ENCODE results near the gene PXT1.
"Not testable (repeated sequence)": the region's sequence is repeated elsewhere in the genome, so short reads cannot be mapped to it uniquely, and the experiment has no call there.

Gene PXT1, protein sequence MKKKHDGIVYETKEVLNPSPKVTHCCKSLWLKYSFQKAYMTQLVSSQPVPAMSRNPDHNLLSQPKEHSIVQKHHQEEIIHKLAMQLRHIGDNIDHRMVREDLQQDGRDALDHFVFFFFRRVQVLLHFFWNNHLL

DNA sequence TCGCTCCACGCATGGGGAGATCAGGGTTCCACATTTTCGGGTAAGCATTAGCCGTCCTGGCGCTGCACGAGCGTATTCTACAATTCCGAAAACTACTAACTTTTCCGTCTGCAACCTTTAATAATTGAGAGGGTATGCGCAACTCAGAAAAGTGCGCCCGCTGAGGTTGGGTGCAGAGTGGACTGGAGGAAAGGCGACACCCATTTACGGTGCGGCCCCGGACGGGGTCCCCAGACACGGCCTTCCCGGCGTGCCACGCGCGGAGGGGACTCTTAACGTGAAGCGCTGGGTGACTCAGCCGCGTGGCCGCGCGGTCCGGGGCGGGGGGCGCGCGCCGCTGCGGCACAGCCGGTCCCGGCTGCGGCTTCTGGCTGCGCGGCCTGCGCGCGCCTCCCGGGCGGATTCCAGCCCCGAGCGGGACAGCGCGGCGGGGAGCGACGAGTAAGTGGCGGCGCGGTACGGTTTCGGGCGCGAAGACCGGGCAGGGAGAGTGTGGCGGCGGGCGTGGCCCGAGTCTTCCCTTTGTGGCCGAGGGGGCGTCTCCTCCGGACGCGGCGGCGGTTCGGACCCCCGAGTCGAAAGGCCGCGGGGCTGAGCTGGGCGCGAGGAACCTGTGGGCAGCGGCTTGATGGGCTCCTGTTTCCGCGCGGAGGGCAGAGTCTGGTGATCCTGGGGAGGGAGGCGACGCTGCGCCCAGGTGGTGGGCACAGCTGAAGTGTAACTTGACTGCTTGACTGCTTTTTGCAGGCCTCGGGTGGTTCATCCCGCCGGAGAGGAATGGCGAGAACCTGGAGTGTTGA lies at the start of gene PXT1, which contains the start of gene KCTD20:
Gene PXT1 (minus strand): TSS at position 184 of the 800 bp plus-strand sequence. CDS start 16,772 bp downstream, outside the sequence.
Gene KCTD20 (plus strand): TSS at position 330 of the 800 bp plus-strand sequence. CDS start 27,098 bp downstream, outside the sequence.
- peak; percentile 87 for DNase-seq

DNA sequence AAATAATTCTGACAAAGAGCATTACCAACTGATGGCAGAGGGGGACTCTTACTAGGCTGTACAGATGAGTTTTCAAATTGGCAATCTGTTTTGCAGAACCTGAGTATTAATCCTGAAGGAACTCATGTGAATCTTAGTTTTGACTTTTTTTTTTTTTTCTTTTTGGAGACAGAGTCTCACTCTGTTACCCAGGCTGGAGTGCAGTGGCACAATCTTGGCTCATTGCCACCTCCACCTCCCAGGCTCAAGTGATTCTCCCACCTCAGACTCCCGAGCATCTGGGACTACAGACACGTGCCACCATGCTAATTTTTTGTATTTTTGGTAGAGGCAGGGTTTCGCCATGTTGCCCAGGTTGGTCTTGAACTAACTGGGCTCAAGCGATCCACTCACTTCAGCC lies 49.4 kb upstream of the PXT1 start:
- DNase-seq = no peak

DNA sequence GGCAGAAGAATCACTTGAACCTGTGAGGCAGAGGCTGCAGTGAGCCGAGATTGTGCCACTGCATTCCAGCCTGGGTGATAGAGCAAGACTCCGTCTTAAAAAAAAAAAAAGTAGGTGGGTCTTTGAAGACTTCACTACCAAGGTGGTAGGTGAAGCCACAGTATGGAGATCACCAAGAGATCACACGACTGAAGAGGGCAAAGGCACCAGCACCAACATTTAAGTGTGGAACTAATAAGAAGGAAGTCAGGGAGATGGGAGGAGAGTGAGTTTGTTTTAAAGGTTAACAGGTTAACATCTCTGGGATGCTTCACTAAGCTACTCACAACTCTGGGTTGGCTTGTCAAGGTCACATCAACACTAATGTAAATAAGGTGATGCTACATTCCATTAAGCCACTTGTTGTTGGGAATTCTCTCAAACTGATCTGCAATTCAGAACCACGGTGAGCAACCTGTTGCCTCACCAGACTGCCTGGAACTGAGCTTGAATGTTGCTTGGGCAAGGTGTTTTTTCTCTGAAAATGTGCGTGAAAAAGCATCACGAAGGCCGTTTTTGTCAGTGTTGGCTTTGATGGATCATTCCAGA lies 48.8 kb upstream of the PXT1 start:
- no peak for DNase-seq

DNA sequence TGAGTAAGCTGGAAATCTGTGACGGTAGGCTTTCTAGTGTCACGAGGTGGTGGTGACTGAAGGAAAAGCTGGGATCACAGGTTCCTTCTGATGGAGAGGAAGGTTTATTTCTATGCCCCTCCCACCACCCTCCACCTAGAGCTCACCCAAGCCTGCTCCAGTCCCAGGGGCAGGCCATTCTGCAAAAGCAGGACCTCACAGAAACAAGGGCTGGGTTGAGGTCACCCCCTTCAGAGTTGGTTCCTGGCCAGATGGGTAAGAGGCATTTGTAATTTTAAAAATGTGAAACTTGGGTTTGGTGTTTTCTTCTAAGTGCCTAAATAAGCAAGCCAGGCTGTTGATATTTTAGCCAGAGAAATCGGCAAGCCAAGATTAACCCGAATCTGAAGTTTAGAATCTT lies 46.8 kb upstream of the PXT1 start:
- no peak for DNase-seq

DNA sequence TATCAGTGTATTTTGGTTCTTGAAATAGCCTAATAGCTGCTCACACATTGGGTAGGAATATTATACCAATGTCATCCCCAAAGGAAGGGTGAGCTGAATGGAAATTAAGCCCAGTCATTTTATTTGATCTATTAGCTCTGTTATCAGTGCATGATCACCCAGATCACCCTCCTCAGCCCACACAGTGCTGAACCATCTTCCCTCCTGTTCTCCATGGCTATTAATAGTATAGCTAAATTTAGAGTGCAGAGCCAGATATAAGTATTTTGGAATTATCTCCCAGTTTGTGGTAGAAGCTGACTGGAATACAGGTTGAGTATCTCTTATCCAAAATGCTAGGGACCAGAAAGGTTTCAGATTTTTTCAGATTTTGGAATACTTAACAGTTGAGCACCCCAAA lies 45.6 kb upstream of the PXT1 start:
- no peak for DNase-seq

DNA sequence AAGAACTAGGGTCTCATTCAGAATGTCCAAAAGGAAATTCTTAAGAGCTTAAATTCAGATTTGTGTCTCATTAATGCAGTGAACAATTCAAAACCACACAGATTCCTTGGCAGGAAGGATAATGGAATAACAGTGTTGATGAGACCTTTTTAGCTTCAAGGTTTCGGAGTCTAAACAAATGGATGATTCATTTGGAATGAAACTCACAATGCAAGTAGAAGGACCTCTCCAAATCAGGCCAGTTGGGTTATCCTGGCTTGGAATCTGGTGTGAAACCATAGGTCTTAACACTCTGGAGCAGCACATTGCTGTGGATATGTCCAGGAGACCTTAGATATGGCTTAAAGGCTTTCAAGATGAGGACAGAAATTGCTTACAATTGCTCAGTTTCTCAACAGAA lies 45.0 kb upstream of the PXT1 start:
- DNase-seq = no peak

DNA sequence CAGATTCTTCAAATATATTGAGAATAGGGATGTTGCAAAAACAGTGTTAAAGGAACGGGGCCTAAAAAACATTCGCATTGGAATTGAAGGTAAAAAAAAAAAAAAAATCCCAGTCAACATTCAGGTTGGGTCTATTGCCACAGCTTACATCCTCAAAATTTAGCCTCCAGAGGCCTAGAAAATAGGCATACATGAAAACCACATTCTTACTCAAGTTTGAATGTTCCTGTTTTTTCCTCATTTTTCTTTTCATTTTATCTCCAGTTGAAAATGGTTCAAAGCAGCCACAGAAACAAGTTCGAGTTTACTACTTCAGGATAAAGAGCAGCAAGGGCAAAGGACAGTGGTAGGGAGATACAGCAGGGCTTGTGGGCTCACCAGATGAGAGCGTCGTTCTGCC lies 42.1 kb upstream of the PXT1 start:
- no peak for DNase-seq

DNA sequence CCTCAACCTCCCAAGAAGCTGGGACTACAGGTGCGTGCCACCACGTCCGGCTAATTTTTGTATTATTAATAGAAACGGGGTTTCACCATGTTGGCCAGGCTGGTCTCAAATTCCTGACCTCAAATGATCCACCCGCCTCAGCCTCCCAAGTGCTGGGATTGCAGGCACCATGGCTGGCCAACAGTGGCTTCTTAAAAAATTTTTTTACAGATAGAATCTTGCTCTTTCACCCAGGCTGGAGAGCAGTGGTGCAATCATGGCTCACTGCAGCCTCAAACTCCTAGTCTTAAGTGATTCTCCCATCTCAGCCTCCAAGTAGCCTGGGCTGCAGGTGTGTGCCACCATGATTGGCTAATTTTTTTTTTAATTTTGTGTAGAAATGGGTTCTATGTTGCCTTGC lies 40.7 kb upstream of the PXT1 start:
- not testable (repeated sequence) for DNase-seq

DNA sequence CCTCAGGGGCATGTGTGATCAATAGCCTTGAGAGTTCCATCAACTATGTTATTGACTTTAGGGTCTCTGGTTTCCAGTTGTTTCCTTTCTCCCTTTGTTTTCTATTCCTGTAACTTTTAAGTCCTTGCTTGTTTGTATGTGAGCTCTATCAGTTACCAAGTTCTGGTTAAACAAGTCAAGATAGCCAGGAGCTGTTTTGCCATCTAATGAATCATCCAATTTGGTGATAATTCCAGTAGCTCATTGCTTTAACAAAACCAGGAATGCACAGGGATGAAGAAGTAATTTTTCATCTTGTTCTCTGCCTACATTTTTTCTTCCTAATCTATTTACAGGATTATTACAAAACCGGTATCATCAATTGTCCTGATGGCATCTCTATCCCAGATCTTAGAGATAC lies 36.6 kb upstream of the PXT1 start:
- no peak for DNase-seq

DNA sequence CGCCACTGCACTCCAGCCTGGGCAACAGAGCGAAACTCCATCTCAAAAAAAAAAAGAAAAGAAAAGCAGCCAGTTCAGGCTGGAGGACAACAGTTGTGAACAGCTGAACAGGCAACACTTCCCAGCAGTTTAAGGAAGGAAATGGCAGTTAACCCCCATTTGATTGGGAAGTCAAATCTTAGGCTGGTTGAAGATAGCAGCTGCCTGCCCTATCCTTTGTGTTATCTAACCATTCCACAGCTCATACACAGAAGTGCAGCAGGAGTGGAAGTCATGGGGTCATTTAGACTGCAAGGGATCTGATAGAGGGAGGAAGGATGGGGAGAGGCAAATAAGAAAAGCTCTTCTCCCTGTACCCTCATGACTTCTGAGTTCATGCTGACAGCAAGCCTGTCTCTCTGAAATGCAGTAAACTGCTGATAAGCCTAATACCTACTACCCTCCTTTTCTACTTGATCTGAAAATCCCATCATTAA lies 35.4 kb upstream of the PXT1 start:
- no peak for DNase-seq

DNA sequence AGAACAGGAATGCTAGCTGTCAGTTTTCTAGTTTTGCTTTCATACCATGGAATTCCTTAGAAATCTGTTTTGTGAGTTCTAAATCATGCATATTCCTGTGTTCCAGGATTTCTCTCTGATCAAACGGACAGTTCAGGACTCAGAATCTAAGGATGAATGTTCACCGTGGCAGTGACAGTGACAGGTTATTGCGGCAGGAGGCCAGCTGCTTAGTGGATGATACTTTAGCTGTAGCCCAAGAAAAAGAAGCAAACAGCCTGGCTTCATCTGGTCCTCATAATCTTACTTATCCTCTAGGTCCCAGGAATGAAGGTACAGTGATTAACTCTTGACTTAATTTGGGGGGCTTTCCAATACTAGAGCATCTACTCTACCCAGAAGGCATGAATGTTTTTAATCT lies 27.3 kb upstream of the PXT1 start:
- no peak for DNase-seq

DNA sequence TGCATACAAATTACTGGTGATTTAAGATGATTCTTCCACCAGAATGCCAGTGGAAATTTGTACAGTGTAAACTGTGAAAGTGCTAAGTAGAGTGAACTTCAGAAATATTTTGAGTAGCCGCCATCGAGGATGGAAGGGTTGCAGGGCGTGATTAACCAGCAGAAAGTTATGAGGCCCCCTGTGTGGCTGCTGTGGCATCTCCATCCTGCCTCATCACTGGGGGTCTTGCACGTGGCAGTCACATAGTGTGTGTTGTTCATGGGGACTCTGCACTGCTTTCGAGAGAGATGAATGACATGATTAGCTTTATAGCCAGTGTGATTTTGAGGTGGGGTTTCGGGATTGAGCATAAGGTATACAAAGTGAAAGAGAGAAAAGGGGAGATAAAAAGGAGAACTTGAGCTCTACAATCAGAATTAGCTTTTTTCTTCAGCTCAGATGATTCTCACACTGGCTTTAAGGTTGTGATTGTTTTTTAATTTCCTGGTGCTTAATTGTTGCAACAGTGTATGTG lies 26.6 kb upstream of the PXT1 start:
- DNase-seq = no peak

DNA sequence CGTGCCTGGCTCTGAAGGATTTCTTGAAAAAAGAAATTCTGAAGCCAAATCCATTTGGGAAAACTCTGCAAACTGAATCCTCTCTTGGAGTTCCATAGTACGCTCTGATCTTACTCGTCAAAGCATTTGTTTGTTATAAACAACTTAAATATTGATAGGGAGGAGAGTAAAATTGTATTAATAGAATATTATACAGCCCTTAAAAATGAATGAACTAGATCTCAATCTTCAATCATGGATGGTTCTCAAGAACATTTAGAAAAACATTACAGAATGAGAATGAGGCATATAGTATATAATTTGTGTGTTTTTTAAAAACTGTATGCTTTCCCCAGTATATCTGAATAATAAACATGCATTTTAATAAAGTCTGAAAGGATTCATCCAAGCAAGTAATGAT lies 25.0 kb upstream of the PXT1 start:
- DNase-seq = no peak

DNA sequence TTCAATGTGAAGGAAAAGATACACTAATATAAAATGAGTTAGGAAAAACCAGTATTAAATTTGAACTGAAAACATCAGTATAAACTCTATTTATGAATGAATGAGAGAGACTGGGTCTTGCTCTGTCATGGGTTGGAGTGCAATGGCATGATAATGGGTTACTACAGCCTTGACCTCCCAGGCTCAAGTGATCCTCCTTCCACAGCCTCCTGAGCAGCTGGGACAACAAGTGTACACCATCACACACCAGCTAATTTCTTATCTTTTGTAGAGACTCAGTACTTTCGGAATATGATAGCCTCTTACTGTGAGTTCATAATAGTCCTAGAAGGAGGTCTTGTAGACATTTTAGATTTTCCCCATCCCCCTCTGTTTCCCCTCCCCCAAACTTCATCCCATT lies 21.6 kb upstream of the PXT1 start:
- DNase-seq = no peak

DNA sequence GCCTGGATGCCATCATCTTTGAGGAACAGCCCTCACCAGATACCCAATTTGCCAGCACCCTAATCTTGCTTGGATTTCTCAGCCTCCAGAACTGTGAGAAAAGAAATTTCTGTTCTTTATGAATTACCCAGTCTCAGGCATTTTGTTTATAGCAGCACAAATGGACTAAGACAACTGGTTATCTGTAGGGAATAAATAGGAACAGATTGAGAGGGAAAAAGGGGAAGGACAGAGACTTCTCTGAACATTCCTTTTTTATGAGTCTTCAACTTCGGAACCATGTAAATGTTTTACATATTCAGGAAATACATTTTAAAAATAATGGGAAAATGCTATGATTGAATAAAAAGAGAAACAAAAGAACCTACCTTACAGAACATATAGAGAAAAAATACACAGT lies 21.0 kb upstream of the PXT1 start:
- no peak for DNase-seq

DNA sequence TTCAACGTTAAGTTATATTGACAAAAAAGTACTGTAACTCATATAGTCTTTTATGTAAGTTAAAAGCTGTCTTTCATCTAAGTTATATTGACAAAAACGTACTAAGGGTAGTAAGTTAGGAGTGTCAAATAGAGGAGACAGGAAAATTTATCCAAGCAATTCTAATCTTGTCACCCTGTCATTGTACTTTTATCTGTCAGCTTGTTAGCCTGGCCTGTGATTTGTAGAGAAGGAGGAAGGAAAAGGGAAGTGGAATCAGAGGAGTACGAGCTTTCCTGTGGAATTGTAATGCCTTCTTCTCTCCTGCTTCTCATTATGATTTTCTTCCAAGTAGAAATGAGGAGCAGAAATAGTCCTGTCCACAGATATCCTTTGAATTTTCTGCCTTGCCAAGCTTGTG lies 19.0 kb upstream of the PXT1 start:
- no peak for DNase-seq

DNA sequence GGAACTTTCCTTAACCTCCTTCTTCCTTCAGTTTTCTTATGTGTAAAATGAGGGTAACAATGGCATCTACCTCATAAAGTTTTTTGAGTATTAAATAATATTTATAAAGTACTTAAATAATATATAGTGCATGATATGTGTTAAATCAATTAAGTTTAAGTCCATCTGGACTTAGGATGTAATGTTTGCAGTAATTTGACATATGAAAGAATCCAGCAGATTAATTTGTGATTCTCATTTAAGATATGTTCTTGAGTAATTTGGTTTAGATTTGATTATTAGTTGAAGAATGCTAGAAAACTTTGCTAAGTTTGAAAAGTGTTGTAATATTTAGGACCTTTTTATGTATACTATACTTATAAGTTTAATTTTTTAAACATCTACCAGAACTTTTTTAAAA lies 18.3 kb upstream of the PXT1 start:
- DNase-seq = no peak

DNA sequence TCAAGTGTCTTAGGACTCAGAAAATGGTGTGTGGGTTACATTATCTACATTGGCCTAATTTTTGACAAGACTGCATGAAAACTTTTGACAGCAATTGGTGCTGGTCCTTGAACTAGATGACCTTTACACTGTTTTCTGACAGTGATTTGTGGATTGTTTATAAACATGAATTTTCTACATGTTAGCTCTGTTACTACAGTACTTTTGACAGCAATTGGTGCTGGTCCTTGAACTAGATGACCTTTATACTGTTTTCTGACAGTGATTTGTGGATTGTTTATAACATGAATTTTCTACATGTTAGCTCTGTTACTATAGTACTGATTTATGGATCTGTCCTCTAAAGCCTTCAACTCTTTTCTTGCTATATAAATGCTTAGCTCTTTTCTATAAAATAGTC lies 16.8 kb upstream of the PXT1 start:
- no peak for DNase-seq

DNA sequence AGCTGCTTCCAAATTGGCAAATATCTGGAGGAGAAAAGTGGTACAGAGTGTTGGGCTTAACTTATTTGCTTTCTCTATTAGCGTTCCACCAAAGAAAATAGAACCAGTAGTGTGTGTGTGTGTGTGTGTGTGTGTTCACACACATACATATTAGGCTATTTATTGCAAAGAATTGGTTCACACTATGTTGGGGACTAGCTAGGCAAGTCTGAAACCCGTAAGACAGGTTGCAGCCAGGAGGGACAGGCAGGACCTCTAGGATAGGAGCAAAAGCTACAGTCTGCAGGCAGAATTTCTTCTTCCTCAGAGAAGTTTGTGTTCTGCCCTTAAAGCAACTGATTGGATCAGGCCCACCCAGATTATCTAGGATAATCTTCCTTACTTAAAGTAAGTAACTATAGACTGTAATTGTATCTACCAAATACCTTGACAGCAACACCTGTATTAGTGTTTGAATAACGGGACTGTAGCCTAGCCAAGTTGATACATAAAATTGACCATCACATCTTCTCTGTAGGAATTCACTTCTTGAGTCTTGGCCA lies 12.9 kb upstream of the PXT1 start:
- DNase-seq = no peak

DNA sequence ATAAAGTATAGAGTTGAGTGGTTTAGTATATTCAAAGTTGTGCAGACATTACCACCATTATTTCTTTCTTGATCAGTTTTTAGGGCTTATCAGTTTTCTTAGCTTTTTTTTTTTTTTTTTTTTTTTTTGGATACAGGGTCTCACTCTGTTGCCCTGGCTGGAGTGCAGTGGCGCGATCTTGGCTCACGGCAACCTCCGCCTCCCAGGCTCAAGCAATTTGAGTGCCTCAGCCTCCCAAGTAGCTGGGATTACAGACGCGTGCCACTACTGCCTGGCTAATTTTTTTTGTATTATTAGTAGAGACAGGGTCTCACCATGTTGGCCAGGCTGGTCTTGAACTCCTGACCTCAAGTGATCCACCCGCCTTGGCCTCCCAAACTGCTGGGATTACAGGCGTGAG lies 10.2 kb upstream of the PXT1 start:
- not testable (repeated sequence) for DNase-seq

DNA sequence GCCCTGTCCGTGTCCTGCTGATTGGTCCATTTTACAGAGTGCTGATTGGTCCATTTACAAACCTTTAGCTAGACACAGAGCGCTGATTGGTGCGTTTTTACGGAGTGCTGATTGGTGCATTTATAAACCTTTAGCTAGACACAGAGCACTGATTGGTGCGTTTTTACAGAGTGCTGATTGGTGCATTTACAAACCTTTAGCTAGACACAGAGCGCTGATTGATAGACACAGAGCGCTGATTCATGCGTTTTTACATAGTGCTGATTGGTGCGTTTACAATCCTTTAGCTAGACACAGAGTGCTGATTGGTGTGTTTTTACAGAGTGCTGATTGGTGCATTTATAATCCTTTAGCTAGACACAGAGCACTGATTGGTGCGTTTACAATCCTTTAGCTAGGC lies 6.5 kb upstream of the PXT1 start:
- not testable (repeated sequence) for DNase-seq

DNA sequence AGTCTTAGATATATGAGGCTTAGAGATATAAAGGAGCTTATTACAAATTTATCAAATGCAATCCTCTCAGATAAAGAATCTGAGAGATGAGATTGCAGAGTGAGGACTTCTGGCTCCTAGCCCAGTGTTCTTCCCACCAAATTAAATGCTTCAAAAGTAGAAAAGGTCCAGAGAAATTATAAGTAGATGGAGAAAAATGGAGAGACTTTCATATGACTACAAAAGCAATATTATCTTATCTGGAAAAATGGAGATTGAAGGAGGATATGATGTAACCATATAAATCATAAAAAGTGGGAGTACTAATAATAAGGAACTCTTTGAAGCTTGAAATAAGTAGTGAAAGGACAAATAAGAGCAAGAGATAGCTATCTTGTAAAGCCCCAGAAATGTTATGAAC lies 3.0 kb upstream of the PXT1 start:
- no peak for DNase-seq

DNA sequence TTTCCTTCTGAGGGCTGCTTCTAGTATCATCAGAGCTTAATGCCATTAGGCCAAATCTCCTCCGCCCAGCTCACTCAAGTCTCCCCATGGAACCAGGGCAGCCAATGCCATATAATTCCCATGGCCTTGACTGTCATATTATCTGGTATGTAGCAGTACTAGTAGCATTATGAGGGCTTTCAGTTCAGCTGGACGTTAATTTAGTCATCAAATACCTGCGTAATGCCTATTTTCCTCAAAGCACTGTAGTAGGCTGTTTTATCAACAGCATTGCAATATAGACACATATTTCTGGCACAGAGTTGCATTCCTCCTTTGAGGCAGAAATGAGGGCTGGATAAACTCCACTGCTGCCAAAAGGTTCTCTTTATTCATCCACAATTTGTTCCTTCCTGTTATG lies 1.8 kb upstream of the PXT1 start:
- DNase-seq = no peak
